H1 (cell line): ENCODE measurements around the gene CHDH. TPM values are rescaled to one million over a fixed set of nuclear protein-coding genes. Genes with fewer than 3 reads are reported as not detected.

Experiments used
- CTCF ChIA-PET: fragments of 300-600 bp; sonication (Branson Sonifier 250); formaldehyde crosslinking; loops from one replicate; lab custom pipeline; 2021; ENCODE audit not compliant: partially characterized antibody; lab: Charles Lee
- POLR2A ChIA-PET: fragments of 300-600 bp; sonication (Branson Sonifier 250); formaldehyde crosslinking; loops from one replicate; lab custom pipeline; 2021; ENCODE audit warnings: inconsistent platforms; ENCODE audit not compliant: partially characterized antibody; lab: Charles Lee
- DNase-seq, 2 experiments: peaks; one replicate each; pipeline versions ENCODE4 v3.0.0 to v3.0.0-alpha.2; 2010 to 2022; ENCODE audit warnings: low spot score in 2 of 2, low read depth in 1 of 2, mixed read lengths in 1 of 2
- FAIRE-seq: peaks from 2 replicates; lab custom pipeline; 2011; peaks lifted over from hg19 to GRCh38; lab: Jason Lieb, UNC
- H2AFZ ChIP-seq: 2 replicates; pipeline ENCODE4 v1.8.1; 2012; ENCODE audit warnings: low read length, inconsistent platforms
- H2AK5ac ChIP-seq: 2 replicates; pipeline ENCODE4 v1.6.1; 2013; ENCODE audit warnings: low read depth, low read length
- H2BK120ac ChIP-seq: replicated peaks from 2 replicates; pipeline ENCODE3; 2013; ENCODE audit warnings: low read depth, low read length, inconsistent platforms
- H2BK12ac ChIP-seq: 2 replicates; pipeline ENCODE4 v1.6.1; 2013; ENCODE audit warnings: low read depth, low read length
- H2BK15ac ChIP-seq: 2 replicates; pipeline ENCODE4 v1.6.1; 2013; ENCODE audit warnings: low read length
- H2BK20ac ChIP-seq: 2 replicates; pipeline ENCODE4 v1.6.1; 2013; ENCODE audit warnings: low read length
- H2BK5ac ChIP-seq: 2 replicates; pipeline ENCODE4 v1.6.1; 2013; ENCODE audit warnings: low read depth, low read length
- H3K14ac ChIP-seq: 2 replicates; pipeline ENCODE4 v1.6.1; 2013; ENCODE audit warnings: inconsistent platforms; ENCODE audit not compliant: insufficient read length
- H3K18ac ChIP-seq: 2 replicates; pipeline ENCODE4 v1.6.1; 2013; ENCODE audit warnings: low read length; ENCODE audit errors: extremely low read depth
- H3K23ac ChIP-seq: 2 replicates; pipeline ENCODE4 v1.6.1; 2013; ENCODE audit warnings: inconsistent platforms; ENCODE audit not compliant: insufficient read length
- H3K23me2 ChIP-seq: 2 replicates; pipeline ENCODE4 v1.6.1; 2013; ENCODE audit warnings: low read depth, low read length
- H3K27ac ChIP-seq: 2 replicates; pipeline ENCODE4 v1.6.1; 2011; ENCODE audit warnings: low read depth, low read length, inconsistent platforms
- H3K27me3 ChIP-seq, 4 experiments: replicated peaks in 1 of 4; 1 replicate in 1 of 4; 2 replicates in 3 of 4; pipeline versions ENCODE4 v1.6.1 to v1.8.1; 2011 to 2013; ENCODE audit warnings: low read length in 3 of 4, mild to moderate bottlenecking in 3 of 4, inconsistent platforms in 2 of 4, mixed read lengths in 2 of 4, moderate library complexity in 1 of 4; ENCODE audit not compliant: control insufficient read depth in 3 of 4, insufficient read depth in 3 of 4; ENCODE audit errors: extremely low read depth in 1 of 4
- H3K36me3 ChIP-seq, 4 experiments: 2 replicates each; pipeline versions ENCODE4 v1.6.1 to v1.8.1; 2011 to 2013; ENCODE audit warnings: mild to moderate bottlenecking in 4 of 4, low read length in 3 of 4, moderate library complexity in 2 of 4, control low read depth in 1 of 4, inconsistent platforms in 1 of 4; ENCODE audit not compliant: insufficient read depth in 4 of 4, control insufficient read depth in 2 of 4
- H3K4ac ChIP-seq: replicated peaks from 2 replicates; pipeline ENCODE3; 2013; ENCODE audit warnings: low read length, low read depth, mixed read lengths, inconsistent platforms; ENCODE audit not compliant: insufficient read length
- H3K4me1 ChIP-seq, 4 experiments: replicated peaks in 1 of 4; 1 replicate in 1 of 4; 2 replicates in 3 of 4; pipeline versions ENCODE4 v1.6.1 to v1.8.1; 2011 to 2013; ENCODE audit warnings: low read length in 3 of 4, inconsistent platforms in 2 of 4, mixed read lengths in 1 of 4; ENCODE audit not compliant: insufficient read depth in 4 of 4, control insufficient read depth in 3 of 4
- H3K4me2 ChIP-seq, 2 experiments: 2 replicates each; pipeline versions ENCODE4 v1.6.1 to v1.8.1; 2011 to 2013; ENCODE audit warnings: low read depth in 2 of 2, low read length in 2 of 2, control low read depth in 1 of 2, inconsistent platforms in 1 of 2, mild to moderate bottlenecking in 1 of 2; ENCODE audit not compliant: insufficient read depth in 1 of 2
- H3K4me3 ChIP-seq, 4 experiments: fragments of 200-600, 300-600 bp in 1 of 4; sonication (generic), shearing (Covaris generic), sonication (Bioruptor Twin) in 1 of 4; 2 replicates each; pipeline versions ENCODE4 v1.5.1 to v1.8.1; 2011 to 2016; ENCODE audit warnings: low read length in 4 of 4, low read depth in 3 of 4, control low read depth in 2 of 4, inconsistent platforms in 2 of 4, mild to moderate bottlenecking in 2 of 4, mixed read lengths in 1 of 4, moderate library complexity in 1 of 4; ENCODE audit not compliant: insufficient read depth in 2 of 4; ENCODE audit errors: extremely low read depth in 1 of 4
- H3K56ac ChIP-seq: replicated peaks from 2 replicates; pipeline ENCODE3; 2013; ENCODE audit warnings: low read depth, mild to moderate bottlenecking, mixed read lengths, low read length, inconsistent platforms; ENCODE audit not compliant: insufficient read length
- H3K79me1 ChIP-seq: 2 replicates; pipeline ENCODE4 v1.6.1; 2013; ENCODE audit warnings: low read depth, low read length, control low read depth
- H3K79me2 ChIP-seq, 2 experiments: 2 replicates each; pipeline versions ENCODE4 v1.6.1 to v1.8.1; 2012 to 2013; ENCODE audit warnings: low read length in 2 of 2, mild to moderate bottlenecking in 2 of 2, inconsistent platforms in 1 of 2; ENCODE audit not compliant: insufficient read depth in 2 of 2, control insufficient read depth in 1 of 2
- H3K9ac ChIP-seq, 4 experiments: replicated peaks in 1 of 4; 1 replicate in 1 of 4; 2 replicates in 3 of 4; pipeline versions ENCODE4 v1.6.1 to v1.8.1; 2011 to 2013; ENCODE audit warnings: low read depth in 3 of 4, low read length in 3 of 4, control low read depth in 2 of 4, mild to moderate bottlenecking in 2 of 4, moderate library complexity in 2 of 4, inconsistent platforms in 1 of 4; ENCODE audit errors: extremely low read depth in 1 of 4
- H3K9me3 ChIP-seq, 2 experiments: 2 replicates each; pipeline versions ENCODE4 v1.6.1 to v1.8.1; 2012 to 2013; ENCODE audit warnings: mild to moderate bottlenecking in 2 of 2, moderate library complexity in 2 of 2, control low read depth in 1 of 2, inconsistent platforms in 1 of 2, low read depth in 1 of 2, low read length in 1 of 2, mixed read lengths in 1 of 2; ENCODE audit not compliant: insufficient read depth in 2 of 2
- H4K20me1 ChIP-seq, 2 experiments: replicated peaks in 1 of 2; 2 replicates each; pipeline versions ENCODE3 to v1.8.1; 2011 to 2013; ENCODE audit warnings: inconsistent platforms in 2 of 2, low read length in 2 of 2, mild to moderate bottlenecking in 1 of 2; ENCODE audit not compliant: insufficient read depth in 2 of 2, control insufficient read depth in 1 of 2
- H4K5ac ChIP-seq: 2 replicates; pipeline ENCODE4 v1.6.1; 2013; ENCODE audit warnings: low read length, low read depth, mixed read lengths, inconsistent platforms; ENCODE audit not compliant: insufficient read length
- H4K8ac ChIP-seq: 2 replicates; pipeline ENCODE4 v1.8.0; 2013; ENCODE audit warnings: mild to moderate bottlenecking, moderate library complexity, low read length, inconsistent platforms; ENCODE audit not compliant: insufficient read depth; ENCODE audit errors: extremely low read depth
- H4K91ac ChIP-seq: replicated peaks from 2 replicates; pipeline ENCODE3; 2013; ENCODE audit warnings: low read length, mixed read lengths, inconsistent platforms; ENCODE audit not compliant: insufficient read length
- ATF2 ChIP-seq: IDR thresholded peaks from 2 replicates; pipeline ENCODE4 v1.6.1; 2012; ENCODE audit warnings: low read length, inconsistent platforms
- EP300 ChIP-seq, 2 experiments: IDR thresholded peaks; 1 replicate in 1 of 2; 2 replicates in 1 of 2; pipeline ENCODE4 v1.6.1; 2011 to 2012; ENCODE audit warnings: low read depth in 2 of 2, low read length in 2 of 2, mild to moderate bottlenecking in 2 of 2, borderline replicate concordance in 1 of 2, inconsistent platforms in 1 of 2, moderate library complexity in 1 of 2
- FOSL1 ChIP-seq: IDR thresholded peaks from 2 replicates; pipeline ENCODE4 v1.6.1; 2011; ENCODE audit warnings: mild to moderate bottlenecking, low read depth, low read length, moderate library complexity; ENCODE audit not compliant: insufficient read depth
- GABPA ChIP-seq: IDR thresholded peaks from 2 replicates; pipeline ENCODE4 v1.6.1; 2011; ENCODE audit warnings: mild to moderate bottlenecking, low read length, moderate library complexity, borderline replicate concordance; ENCODE audit not compliant: insufficient read depth
- MAFK ChIP-seq: IDR thresholded peaks from 2 replicates; pipeline ENCODE4 v1.6.1; 2012; ENCODE audit warnings: low read depth, mild to moderate bottlenecking, improper control_type of control experiment, low read length
- POLR2AphosphoS5 ChIP-seq: IDR thresholded peaks from 2 replicates; pipeline ENCODE4 v1.6.1; 2011; ENCODE audit warnings: low read depth, low read length
- RNF2 ChIP-seq: fragments of 200-900, 300-1000 bp; sonication (generic); IDR thresholded peaks from 2 replicates; pipeline ENCODE4 v1.7.1; 2016; ENCODE audit warnings: borderline replicate concordance, low read depth, mild to moderate bottlenecking, antibody characterized with exemption, low read length; ENCODE audit not compliant: poor library complexity, severe bottlenecking; ENCODE audit errors: missing control alignments
- RXRA ChIP-seq: IDR thresholded peaks from 2 replicates; pipeline ENCODE4 v1.6.1; 2011; ENCODE audit warnings: low read depth, mild to moderate bottlenecking, low read length, moderate library complexity; ENCODE audit not compliant: insufficient read depth
- SIN3A ChIP-seq, 2 experiments: IDR thresholded peaks in 1 of 2; conservative IDR thresholded peaks in 1 of 2; 2 replicates each; pipeline ENCODE4 v1.6.1; 2011 to 2012; ENCODE audit warnings: low read length in 2 of 2, improper control_type of control experiment in 1 of 2, low read depth in 1 of 2, mild to moderate bottlenecking in 1 of 2
- SIRT6 ChIP-seq: IDR thresholded peaks from one replicate; pipeline ENCODE4 v1.7.1; 2012; ENCODE audit warnings: low read length, inconsistent platforms
- SIX5 ChIP-seq: IDR thresholded peaks from 2 replicates; pipeline ENCODE4 v1.6.1; 2011; ENCODE audit warnings: mild to moderate bottlenecking, low read depth, low read length
- TEAD4 ChIP-seq: IDR thresholded peaks from 2 replicates; pipeline ENCODE4 v1.6.1; 2012; ENCODE audit warnings: low read depth, low read length, inconsistent platforms, mixed read lengths
- WGBS, 2 experiments: shearing (Covaris generic) in 1 of 2; methylation state at CpG; one replicate each; pipeline versions ENCODE4 v1.1.6 to v1.1.7; 2013 to 2015; ENCODE audit warnings: low lambda C conversion rate in 2 of 2, mixed read lengths in 2 of 2, inconsistent platforms in 1 of 2, low coverage in 1 of 2, missing lambda C conversion rate in 1 of 2; ENCODE audit not compliant: insufficient replicate concordance in 2 of 2, insufficient coverage in 1 of 2, insufficient read length in 1 of 2; ENCODE audit errors: extremely low coverage in 1 of 2, missing lambda C conversion rate in 1 of 2; 5-methylcytosine and 5-hydroxymethylcytosine counted together
- polyA plus RNA-seq, 7 experiments: library from polyadenylated mRNA; depleted of rRNA in 3 of 7; stranded (reverse) in 5 of 7; unstranded in 2 of 7; fragments of >200 nt in 5 of 7; fragments of 200-250 nt in 2 of 7; gene quantifications; 1 replicate in 5 of 7; 2 replicates in 1 of 7; 4 replicates in 1 of 7; pipeline versions ENCODE4 v1.2.1 to v1.2.3, GENCODE V29; 2011 to 2013; ENCODE audit warnings: missing spikeins in 2 of 7, mixed read lengths in 2 of 7
- total RNA-seq: library from RNA; stranded (reverse); fragmentation: NEBNext Ultra II Directional; extraction: Animal tissue kit (Norgen Biotek cat#: 25700); gene quantifications from 2 replicates; pipeline ENCODE4 v1.2.1, GENCODE V29; 2021

CHDH gene
- total and polyA plus RNA-seq, 2 of the 8 experiments (the other 6 are each of a cell fraction or from before 2014, with no cell fraction given) = 4.9 to 10.3 TPM

- H2AK5ac ChIP-seq = no peak overlapping the region
- H3K23ac ChIP-seq = no peak overlapping the region
- H3K4me2 ChIP-seq = no peak overlapping the region
- no peaks in the 10 kb centered on the region for H3K79me2 ChIP-seq
- H3K9ac ChIP-seq = no peak overlapping the region
- H2BK15ac ChIP-seq = no peak overlapping the region
- ChIA-PET POLR2A (no interaction called here), CTCF (interaction anchor here (0.9 to 1.7 kb wide), 5 partner anchors 8 to 56 kb away, joined by 3 to 6 read pairs (median 4); no protein-coding TSS in a partner anchor)
- H3K27me3 ChIP-seq = no peaks in the 10 kb centered on the region
- H3K18ac ChIP-seq = no peak overlapping the region
- WGBS, 2 experiments = 85% methylated on average over 9 of the region's 9 CpGs; no CpG with 5 or more reads in 1 of the 2 experiments
- H3K36me3 ChIP-seq = no peaks in the 10 kb centered on the region
- no peak overlapping the region; the same call in 1 of the 2 replicates for H4K8ac ChIP-seq
- DNase-seq = no peak
- peaks cover 0 to 6% (median 3%) of the 10 kb centered on the region in 4 experiments; a peak in 3 of 7 replicates for H3K4me1 ChIP-seq
- H4K5ac ChIP-seq = no peak overlapping the region
- no peak overlapping the region for H3K56ac ChIP-seq
- no peak overlapping the region for H3K4ac ChIP-seq
- H2BK20ac ChIP-seq = no peak overlapping the region
- H3K4me3 ChIP-seq = no peak overlapping the region
- no peak for FAIRE-seq
- no peak overlapping the region for H2AFZ ChIP-seq
- no peak overlapping the region for H3K14ac ChIP-seq
- H2BK120ac ChIP-seq = no peak overlapping the region
- H2BK12ac ChIP-seq = no peak overlapping the region
- H3K9me3 ChIP-seq = no peaks in the 10 kb centered on the region
- H3K79me1 ChIP-seq = no peaks in the 10 kb centered on the region
- H2BK5ac ChIP-seq = no peak overlapping the region
- no peak overlapping the region for H3K27ac ChIP-seq
- no peaks in the 10 kb centered on the region for H4K20me1 ChIP-seq
- H3K23me2 ChIP-seq = no peaks in the 10 kb centered on the region; the same call in 1 of the 2 replicates
- no peak overlapping the region for H4K91ac ChIP-seq
- TF ChIP-seq MAFK (no peak), RXRA (no peak), POLR2AphosphoS5 (no peak), SIN3A (conservative IDR thresholded peaks at IDR 0.05 in 1 of 2, IDR thresholded peaks at IDR 0.05 in 1 of 2; ENCODE audit: low read depth in 1 of 2, low read length in 2 of 2) (no peak), FOSL1 (no peak), ATF2 (no peak), EP300 (IDR thresholded peaks at IDR 0.05; ENCODE audit: borderline replicate concordance in 1 of 2, low read depth in 2 of 2, low read length in 2 of 2) (no peak), GABPA (no peak), SIX5 (no peak), SIRT6 (no peak), TEAD4 (no peak), RNF2 (no peak)
These were observed 59.2 kb downstream of the CHDH start for GRCh38 chr3:53787016-53787415.
